Endothelial cell (in vitro differentiated cells): Measurements from ENCODE around the gene ZNF500. TPM values are rescaled to one million over a fixed set of nuclear protein-coding genes. Genes with fewer than 3 reads are reported as not detected.

Experiments
- DNase-seq: peaks from one replicate; pipeline ENCODE4 v3.0.0; 2021; ENCODE audit warnings: low spot score
- H3K27ac Mint-ChIP-seq: one replicate; pipeline ENCODE4 v1.8.0; 2021; ENCODE audit warnings: mixed read lengths, inconsistent platforms; ENCODE audit not compliant: unreplicated experiment
- H3K27me3 Mint-ChIP-seq: one replicate; pipeline ENCODE4 v1.8.0; 2021; ENCODE audit warnings: mild to moderate bottlenecking, moderate library complexity, mixed read lengths, inconsistent platforms; ENCODE audit not compliant: unreplicated experiment
- H3K36me3 Mint-ChIP-seq: one replicate; pipeline ENCODE4 v1.8.0; 2021; ENCODE audit warnings: mild to moderate bottlenecking, low read depth, mixed read lengths, inconsistent platforms; ENCODE audit not compliant: unreplicated experiment
- H3K4me1 Mint-ChIP-seq: one replicate; pipeline ENCODE4 v1.8.0; 2021; ENCODE audit warnings: mild to moderate bottlenecking, mixed read lengths, inconsistent platforms; ENCODE audit not compliant: unreplicated experiment
- H3K4me3 Mint-ChIP-seq: one replicate; pipeline ENCODE4 v1.8.0; 2021; ENCODE audit warnings: mild to moderate bottlenecking, mixed read lengths, inconsistent platforms; ENCODE audit not compliant: unreplicated experiment
- H3K9me3 Mint-ChIP-seq: one replicate; pipeline ENCODE4 v1.8.0; 2021; ENCODE audit warnings: mixed read lengths, inconsistent platforms; ENCODE audit not compliant: unreplicated experiment
- CTCF ChIP-seq: fragments of 200-600 bp; sonication (generic); IDR thresholded peaks from one replicate; pipeline ENCODE4 v1.5.0; 2021; ENCODE audit warnings: antibody characterized with exemption; ENCODE audit not compliant: unreplicated experiment
- total RNA-seq: library from RNA; stranded (reverse); fragmentation: NEBNext Ultra II Directional; extraction: Animal tissue kit (Norgen Biotek cat#: 25700); gene quantifications from one replicate; pipeline ENCODE4 v1.2.1, GENCODE V29; 2021; ENCODE audit not compliant: unreplicated experiment

Gene ZNF500
- total RNA-seq, 1 donor from 2014 or later: 32.8 TPM

- H3K4me3 Mint-ChIP-seq: no peak overlapping the region
- H3K4me1 Mint-ChIP-seq: no peaks in the 10 kb centered on the region
- TF ChIP-seq CTCF: no peak
- peaks cover 11% of the 10 kb centered on the region for H3K36me3 Mint-ChIP-seq
- no peaks in the 10 kb centered on the region for H3K9me3 Mint-ChIP-seq
- no peak overlapping the region for H3K27ac Mint-ChIP-seq
- DNase-seq: no peak
- peaks cover 8% of the 10 kb centered on the region for H3K27me3 Mint-ChIP-seq
These were observed 68.5 kb downstream of the ZNF500 start for GRCh38 chr16:4698321-4699045.

Other genes with a start within 250 kb of the ZNF500 start
- 25.6 TPM for gene CDIP1, start 228.4 kb downstream of the ZNF500 start, total RNA-seq
- 0.54 TPM for gene C16orf96, start 210.8 kb downstream of the ZNF500 start, total RNA-seq
- gene UBALD1, start 152.3 kb downstream of the ZNF500 start, total RNA-seq: 31.0 TPM
- 82.5 TPM for gene MGRN1, start 142.3 kb downstream of the ZNF500 start, total RNA-seq
- 43.1 TPM for gene NUDT16L1, start 73.6 kb downstream of the ZNF500 start, total RNA-seq
- 15.6 TPM for gene ANKS3, start 32.9 kb downstream of the ZNF500 start, total RNA-seq
- gene DNAAF8, start 32.6 kb downstream of the ZNF500 start, total RNA-seq: 0.18 TPM
- 11.5 TPM for gene SEPTIN12, start 21.2 kb upstream of the ZNF500 start, total RNA-seq
- gene SMIM22, start 28.2 kb upstream of the ZNF500 start, total RNA-seq: not detected
- gene ROGDI, start 35.5 kb upstream of the ZNF500 start, total RNA-seq: 46.2 TPM
- 111 TPM for gene GLYR1, start 80.1 kb upstream of the ZNF500 start, total RNA-seq
- 36.4 TPM for gene UBN1, start 80.3 kb upstream of the ZNF500 start, total RNA-seq
- 1.1 TPM for gene PPL, start 170.0 kb upstream of the ZNF500 start, total RNA-seq
- gene SEC14L5, start 191.2 kb upstream of the ZNF500 start, total RNA-seq: 0.05 TPM